Transverse colon (tissue), 4 donors: ENCODE results near the gene TNNC2.
A peak's percentile ranks its signal among the peaks of the same experiment; 100 is the strongest.

Experiments
- EP300 ChIP-seq: sonication (generic); formaldehyde crosslinking; IDR thresholded peaks from one replicate; pipeline ENCODE4 v1.6.1; 2017; ENCODE audit warnings: antibody characterized with exemption, low read depth
- POLR2A ChIP-seq: fragments of 450-650 bp; IDR thresholded peaks from one replicate; pipeline ENCODE4 v1.6.1; 2016; ENCODE audit warnings: antibody characterized with exemption, mild to moderate bottlenecking, moderate library complexity
- POLR2AphosphoS5 ChIP-seq, 3 donors: sonication (generic); formaldehyde crosslinking; IDR thresholded peaks; one replicate each; pipeline ENCODE4 v1.6.1; 2016; ENCODE audit warnings: antibody characterized with exemption in 3 of 3
- TF ChIP-seq, protein P1 (sequence below), 5 experiments: fragments of 200-600 bp in 3 of 5; fragments of 450-650 bp in 2 of 5; sonication (generic) in 3 of 5; IDR thresholded peaks; 1 replicate in 2 of 5; 2 replicates in 3 of 5; pipeline ENCODE4 v1.5.1; 2016 to 2017; ENCODE audit warnings: antibody characterized with exemption in 5 of 5, inconsistent platforms in 3 of 5, mild to moderate bottlenecking in 2 of 5, moderate library complexity in 1 of 5

DNA sequence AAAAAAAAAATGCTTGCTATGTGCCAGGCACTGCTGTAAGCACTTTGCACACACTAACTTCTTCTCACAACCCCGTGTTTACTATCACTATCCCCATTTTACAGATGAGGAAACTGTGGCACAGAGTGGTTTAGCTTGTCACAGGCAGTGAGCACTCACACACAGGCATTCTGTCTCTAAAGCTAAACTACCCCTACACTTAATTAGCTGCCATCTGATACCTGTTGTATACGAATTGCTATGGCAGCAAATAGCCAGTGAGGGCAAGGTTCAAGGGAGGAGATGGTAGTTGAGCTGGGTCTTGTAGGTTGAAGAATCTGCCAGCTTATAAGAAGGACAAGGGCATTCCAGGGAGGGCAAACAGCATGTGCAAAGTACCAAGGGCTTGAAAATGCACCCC is 5.2 kb downstream of the TNNC2 start:
- TF ChIP-seq, protein P1, sequence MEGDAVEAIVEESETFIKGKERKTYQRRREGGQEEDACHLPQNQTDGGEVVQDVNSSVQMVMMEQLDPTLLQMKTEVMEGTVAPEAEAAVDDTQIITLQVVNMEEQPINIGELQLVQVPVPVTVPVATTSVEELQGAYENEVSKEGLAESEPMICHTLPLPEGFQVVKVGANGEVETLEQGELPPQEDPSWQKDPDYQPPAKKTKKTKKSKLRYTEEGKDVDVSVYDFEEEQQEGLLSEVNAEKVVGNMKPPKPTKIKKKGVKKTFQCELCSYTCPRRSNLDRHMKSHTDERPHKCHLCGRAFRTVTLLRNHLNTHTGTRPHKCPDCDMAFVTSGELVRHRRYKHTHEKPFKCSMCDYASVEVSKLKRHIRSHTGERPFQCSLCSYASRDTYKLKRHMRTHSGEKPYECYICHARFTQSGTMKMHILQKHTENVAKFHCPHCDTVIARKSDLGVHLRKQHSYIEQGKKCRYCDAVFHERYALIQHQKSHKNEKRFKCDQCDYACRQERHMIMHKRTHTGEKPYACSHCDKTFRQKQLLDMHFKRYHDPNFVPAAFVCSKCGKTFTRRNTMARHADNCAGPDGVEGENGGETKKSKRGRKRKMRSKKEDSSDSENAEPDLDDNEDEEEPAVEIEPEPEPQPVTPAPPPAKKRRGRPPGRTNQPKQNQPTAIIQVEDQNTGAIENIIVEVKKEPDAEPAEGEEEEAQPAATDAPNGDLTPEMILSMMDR (IDR thresholded peaks at IDR 0.05) = no peak
- TF ChIP-seq POLR2A = no peak
- peak; percentile 33 for TF ChIP-seq EP300
- peak in 2 of 3 donors; percentile 45 to 61 for TF ChIP-seq POLR2AphosphoS5 (IDR thresholded peaks at IDR 0.05)
